ENCODE data around the gene UTS2B.

Gene UTS2B

DNA sequence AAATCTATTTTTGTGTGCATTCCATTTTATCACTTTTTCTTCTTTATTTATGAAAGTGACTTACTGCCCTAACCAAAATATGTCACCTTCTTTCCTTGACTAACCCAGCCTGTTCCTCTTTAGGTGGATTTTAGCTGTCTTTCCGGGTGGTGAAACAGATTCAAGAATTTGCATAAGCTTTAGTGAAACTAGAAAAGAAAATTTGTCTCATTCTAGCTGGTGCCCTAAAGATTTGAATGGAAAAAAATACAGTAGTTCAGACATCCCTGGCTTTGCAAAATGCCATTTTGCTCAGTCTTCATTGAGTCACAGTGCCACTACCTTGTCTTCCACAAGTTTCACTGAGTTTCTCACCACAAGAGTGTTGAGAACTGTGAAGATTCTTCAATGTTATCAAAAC, 29.3 kb downstream of the UTS2B start:
- Histone ChIP-seq H2BK15ac (ENCODE audit: low read depth, poor library complexity, severe bottlenecking) (no peak overlapping the region), H2BK5ac (ENCODE audit: low read depth, low read length, poor library complexity, severe bottlenecking) (no peak overlapping the region), H3K4me3 (ENCODE audit: insufficient read depth in 1 of 2, low read depth in 1 of 2, low read length in 2 of 2) (no peak overlapping the region), H3K79me1 (replicated peaks; ENCODE audit: low read length, poor library complexity, severe bottlenecking) (no peaks in the 10 kb centered on the region), H3K18ac (ENCODE audit: low read depth in 1 of 2, low read length in 2 of 2) (no peak overlapping the region), H3K27ac (ENCODE audit: low read length, poor library complexity, severe bottlenecking) (no peak overlapping the region), H2AFZ (ENCODE audit: low read depth, low read length) (no peak overlapping the region), H3K4me1 (ENCODE audit: control insufficient read depth, insufficient read depth, low read depth, low read length) (no peaks in the 10 kb centered on the region), H3K36me3 (ENCODE audit: control insufficient read depth in 1 of 2, insufficient read depth in 2 of 2, low read depth in 1 of 2, low read length in 2 of 2) (no peaks in the 10 kb centered on the region), H2BK12ac (ENCODE audit: low read length in 2 of 2) (no peak overlapping the region), H2BK120ac (ENCODE audit: low read depth, low read length) (no peak overlapping the region), H4K8ac (ENCODE audit: low read length) (no peak overlapping the region), H4K91ac (ENCODE audit: low read length) (no peak overlapping the region), H3K4me2 (ENCODE audit: low read length, poor library complexity, severe bottlenecking) (no peak overlapping the region), H3K9ac (ENCODE audit: low read length) (no peak overlapping the region), H3K23ac (ENCODE audit: low read length in 2 of 2) (no peak overlapping the region), H3K4ac (ENCODE audit: low read depth in 1 of 2, low read length in 2 of 2) (no peak overlapping the region), H3K27me3 (ENCODE audit: control insufficient read depth in 1 of 2, insufficient read depth in 1 of 2, low read length in 2 of 2) (no peaks in the 10 kb centered on the region), H3K9me3 (ENCODE audit: control insufficient read depth, low read length) (no peaks in the 10 kb centered on the region), H3K14ac (ENCODE audit: low read length in 2 of 2) (no peak overlapping the region), H2AK5ac (ENCODE audit: low read length, severe bottlenecking) (no peak overlapping the region)
- no peak for DNase-seq
- WGBS = 100% methylated on average over 1 of the region's 1 CpG

GRCh38 chr3:191300422-191300821, 29.9 kb downstream of the UTS2B start:
- H2BK15ac ChIP-seq (ENCODE audit: low read depth, poor library complexity, severe bottlenecking) = no peak overlapping the region
- H2BK120ac ChIP-seq (ENCODE audit: low read depth, low read length) = no peak overlapping the region
- H3K4me1 ChIP-seq (ENCODE audit: control insufficient read depth, insufficient read depth, low read depth, low read length) = no peaks in the 10 kb centered on the region
- H3K18ac ChIP-seq (ENCODE audit: low read depth in 1 of 2, low read length in 2 of 2) = no peak overlapping the region
- no peak overlapping the region for H3K23ac ChIP-seq (ENCODE audit: low read length in 2 of 2)
- H3K36me3 ChIP-seq (ENCODE audit: control insufficient read depth in 1 of 2, insufficient read depth in 2 of 2, low read depth in 1 of 2, low read length in 2 of 2) = no peaks in the 10 kb centered on the region
- H2BK12ac ChIP-seq (ENCODE audit: low read length in 2 of 2) = no peak overlapping the region
- H3K4me3 ChIP-seq (ENCODE audit: insufficient read depth in 1 of 2, low read depth in 1 of 2, low read length in 2 of 2) = no peak overlapping the region
- H3K9me3 ChIP-seq (ENCODE audit: control insufficient read depth, low read length) = no peaks in the 10 kb centered on the region
- no peak overlapping the region for H3K9ac ChIP-seq (ENCODE audit: low read length)
- no peak overlapping the region for H4K8ac ChIP-seq (ENCODE audit: low read length)
- H3K14ac ChIP-seq (ENCODE audit: low read length in 2 of 2) = no peak overlapping the region
- H2AFZ ChIP-seq (ENCODE audit: low read depth, low read length) = peak overlapping the region; percentile 53
- no peak overlapping the region for H3K4ac ChIP-seq (ENCODE audit: low read depth in 1 of 2, low read length in 2 of 2)
- no peaks in the 10 kb centered on the region for H3K79me1 ChIP-seq (replicated peaks; ENCODE audit: low read length, poor library complexity, severe bottlenecking)
- no peak overlapping the region for H3K27ac ChIP-seq (ENCODE audit: low read length, poor library complexity, severe bottlenecking)
- no peaks in the 10 kb centered on the region for H3K27me3 ChIP-seq (ENCODE audit: control insufficient read depth in 1 of 2, insufficient read depth in 1 of 2, low read length in 2 of 2)
- no peak overlapping the region for H2BK5ac ChIP-seq (ENCODE audit: low read depth, low read length, poor library complexity, severe bottlenecking)
- no peak overlapping the region for H4K91ac ChIP-seq (ENCODE audit: low read length)
- no peak overlapping the region for H3K4me2 ChIP-seq (ENCODE audit: low read length, poor library complexity, severe bottlenecking)
- DNase-seq = no peak
- H2AK5ac ChIP-seq (ENCODE audit: low read length, severe bottlenecking) = no peak overlapping the region
- 60% methylated on average over 1 of the region's 1 CpG for WGBS

DNA sequence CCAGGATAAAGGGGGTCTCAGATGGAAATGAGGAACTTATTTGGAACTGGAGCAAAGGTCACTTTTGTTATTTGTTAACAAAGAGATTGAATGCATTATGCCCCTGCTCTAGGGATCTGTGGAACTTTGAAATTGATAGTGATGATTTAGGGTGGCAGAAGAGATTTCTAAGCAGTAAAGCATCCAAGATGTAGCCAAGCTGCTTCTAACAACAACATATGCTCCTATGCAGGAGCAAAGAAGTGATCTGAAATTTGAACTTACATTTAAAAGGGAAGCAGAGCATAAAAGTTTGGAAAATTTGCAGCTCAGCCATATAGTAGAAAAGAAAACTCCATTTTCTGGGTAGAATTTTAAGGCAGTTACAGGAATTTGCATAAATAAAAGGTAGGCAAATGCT, 31.5 kb downstream of the UTS2B start:
- no peaks in the 10 kb centered on the region for H3K79me1 ChIP-seq (replicated peaks; ENCODE audit: low read length, poor library complexity, severe bottlenecking)
- no peak overlapping the region for H4K91ac ChIP-seq (ENCODE audit: low read length)
- no peak overlapping the region for H2BK12ac ChIP-seq (ENCODE audit: low read length in 2 of 2)
- H2AK5ac ChIP-seq (ENCODE audit: low read length, severe bottlenecking) = no peak overlapping the region
- no peak overlapping the region for H3K4me2 ChIP-seq (ENCODE audit: low read length, poor library complexity, severe bottlenecking)
- no peaks in the 10 kb centered on the region for H3K27me3 ChIP-seq (ENCODE audit: control insufficient read depth in 1 of 2, insufficient read depth in 1 of 2, low read length in 2 of 2)
- no peak overlapping the region for H2AFZ ChIP-seq (ENCODE audit: low read depth, low read length)
- no peak overlapping the region for H2BK120ac ChIP-seq (ENCODE audit: low read depth, low read length)
- H3K23ac ChIP-seq (ENCODE audit: low read length in 2 of 2) = no peak overlapping the region
- H2BK15ac ChIP-seq (ENCODE audit: low read depth, poor library complexity, severe bottlenecking) = no peak overlapping the region
- H4K8ac ChIP-seq (ENCODE audit: low read length) = no peak overlapping the region
- no peak overlapping the region for H3K9ac ChIP-seq (ENCODE audit: low read length)
- no peaks in the 10 kb centered on the region for H3K4me1 ChIP-seq (ENCODE audit: control insufficient read depth, insufficient read depth, low read depth, low read length)
- no peak for DNase-seq
- no peaks in the 10 kb centered on the region for H3K36me3 ChIP-seq (ENCODE audit: control insufficient read depth in 1 of 2, insufficient read depth in 2 of 2, low read depth in 1 of 2, low read length in 2 of 2)
- H3K4ac ChIP-seq (ENCODE audit: low read depth in 1 of 2, low read length in 2 of 2) = no peak overlapping the region
- H3K18ac ChIP-seq (ENCODE audit: low read depth in 1 of 2, low read length in 2 of 2) = no peak overlapping the region
- H3K9me3 ChIP-seq (ENCODE audit: control insufficient read depth, low read length) = no peaks in the 10 kb centered on the region
- no peak overlapping the region for H3K27ac ChIP-seq (ENCODE audit: low read length, poor library complexity, severe bottlenecking)
- H3K14ac ChIP-seq (ENCODE audit: low read length in 2 of 2) = no peak overlapping the region
- H2BK5ac ChIP-seq (ENCODE audit: low read depth, low read length, poor library complexity, severe bottlenecking) = no peak overlapping the region
- H3K4me3 ChIP-seq (ENCODE audit: insufficient read depth in 1 of 2, low read depth in 1 of 2, low read length in 2 of 2) = no peak overlapping the region

GRCh38 chr3:191296041-191296541, 34.2 kb downstream of the UTS2B start:
- H3K27ac ChIP-seq (ENCODE audit: low read length, poor library complexity, severe bottlenecking) = no peak overlapping the region
- no peak overlapping the region for H3K9ac ChIP-seq (ENCODE audit: low read length)
- H4K8ac ChIP-seq (ENCODE audit: low read length) = no peak overlapping the region
- H3K4me3 ChIP-seq (ENCODE audit: insufficient read depth in 1 of 2, low read depth in 1 of 2, low read length in 2 of 2) = no peak overlapping the region
- H3K27me3 ChIP-seq (ENCODE audit: control insufficient read depth in 1 of 2, insufficient read depth in 1 of 2, low read length in 2 of 2) = no peaks in the 10 kb centered on the region
- no peak overlapping the region for H3K14ac ChIP-seq (ENCODE audit: low read length in 2 of 2)
- no peaks in the 10 kb centered on the region for H3K9me3 ChIP-seq (ENCODE audit: control insufficient read depth, low read length)
- H3K79me1 ChIP-seq (replicated peaks; ENCODE audit: low read length, poor library complexity, severe bottlenecking) = no peaks in the 10 kb centered on the region
- no peak overlapping the region for H3K23ac ChIP-seq (ENCODE audit: low read length in 2 of 2)
- no peak overlapping the region for H3K4ac ChIP-seq (ENCODE audit: low read depth in 1 of 2, low read length in 2 of 2)
- H2BK5ac ChIP-seq (ENCODE audit: low read depth, low read length, poor library complexity, severe bottlenecking) = no peak overlapping the region
- no peaks in the 10 kb centered on the region for H3K4me1 ChIP-seq (ENCODE audit: control insufficient read depth, insufficient read depth, low read depth, low read length)
- H2BK15ac ChIP-seq (ENCODE audit: low read depth, poor library complexity, severe bottlenecking) = no peak overlapping the region
- DNase-seq = no peak
- WGBS = 97% methylated on average over 3 of the region's 4 CpGs
- H3K18ac ChIP-seq (ENCODE audit: low read depth in 1 of 2, low read length in 2 of 2) = no peak overlapping the region
- no peak overlapping the region for H2BK120ac ChIP-seq (ENCODE audit: low read depth, low read length)
- H2AFZ ChIP-seq (ENCODE audit: low read depth, low read length) = no peak overlapping the region
- no peak overlapping the region for H2BK12ac ChIP-seq (ENCODE audit: low read length in 2 of 2)
- H2AK5ac ChIP-seq (ENCODE audit: low read length, severe bottlenecking) = no peak overlapping the region
- H3K36me3 ChIP-seq (ENCODE audit: control insufficient read depth in 1 of 2, insufficient read depth in 2 of 2, low read depth in 1 of 2, low read length in 2 of 2) = no peaks in the 10 kb centered on the region
- H3K4me2 ChIP-seq (ENCODE audit: low read length, poor library complexity, severe bottlenecking) = no peak overlapping the region
- no peak overlapping the region for H4K91ac ChIP-seq (ENCODE audit: low read length)

All from mesenchymal stem cell (in vitro differentiated cells and primary cell).